NCI-H446 treated with DMSO at 0.1 percent for 48 hours (cell line): ENCODE data around the gene CCDC185.

Source experiments
- DNase-seq: peaks from one replicate; lab custom pipeline; 2025; lab: John Stamatoyannopoulos, UW

Gene CCDC185

GRCh38 chr1:223430236-223430635 is 37.0 kb downstream of the CCDC185 start:
- DNase-seq, result peak; percentile 58

GRCh38 chr1:223437151-223437550 is 43.9 kb downstream of the CCDC185 start:
- DNase-seq, result no peak

GRCh38 chr1:223443397-223443796 is 50.2 kb downstream of the CCDC185 start:
- no peak for DNase-seq

GRCh38 chr1:223444411-223444810 is 51.2 kb downstream of the CCDC185 start:
- no peak for DNase-seq
